Keratinocyte (primary cell): Measurements from ENCODE around the gene NCKAP5. TPM values are rescaled to one million over a fixed set of nuclear protein-coding genes. Genes with fewer than 3 reads are reported as not detected.

Experiments
- DNase-seq: peaks from one replicate; pipeline ENCODE4 v3.0.0-alpha.2; 2011; ENCODE audit warnings: low read depth, missing footprints, low spot score
- FAIRE-seq: peaks from 2 replicates; lab custom pipeline; 2011; peaks lifted over from hg19 to GRCh38; lab: Jason Lieb, UNC
- H2AFZ ChIP-seq: 2 replicates; pipeline ENCODE4 v1.6.0; 2012; ENCODE audit warnings: low read length, control low read depth, inconsistent platforms; ENCODE audit not compliant: control insufficient read depth
- H3K27ac ChIP-seq: 2 replicates; pipeline ENCODE4 v1.5.1; 2011; ENCODE audit warnings: low read length; ENCODE audit not compliant: control insufficient read depth, insufficient read depth
- H3K27me3 ChIP-seq: 3 replicates; pipeline ENCODE4 v1.6.0; 2011; ENCODE audit warnings: low read length; ENCODE audit not compliant: control insufficient read depth, insufficient read depth; ENCODE audit errors: extremely low read depth
- H3K36me3 ChIP-seq, 2 experiments: 2 replicates in 1 of 2; 3 replicates in 1 of 2; pipeline ENCODE4 v1.5.1; 2011; ENCODE audit warnings: low read length in 2 of 2, mild to moderate bottlenecking in 1 of 2; ENCODE audit not compliant: control insufficient read depth in 2 of 2, insufficient read depth in 2 of 2; ENCODE audit errors: extremely low read depth in 1 of 2
- H3K4me1 ChIP-seq: 3 replicates; pipeline ENCODE4 v1.5.1; 2011; ENCODE audit warnings: low read length; ENCODE audit not compliant: control insufficient read depth, insufficient read depth; ENCODE audit errors: extremely low read depth
- H3K4me2 ChIP-seq: 3 replicates; pipeline ENCODE4 v1.6.0; 2011; ENCODE audit warnings: low read depth, low read length; ENCODE audit not compliant: control insufficient read depth, insufficient read depth; ENCODE audit errors: extremely low read depth
- H3K4me3 ChIP-seq, 3 experiments: fragments of 200-600 bp in 1 of 3; sonication (generic) in 1 of 3; 2 replicates in 2 of 3; 3 replicates in 1 of 3; pipeline ENCODE4 v1.5.1; 2011 to 2016; ENCODE audit warnings: low read length in 3 of 3, mild to moderate bottlenecking in 3 of 3, control low read depth in 2 of 3, inconsistent platforms in 1 of 3, low read depth in 1 of 3, mixed read lengths in 1 of 3, mixed run types in 1 of 3, moderate library complexity in 1 of 3; ENCODE audit not compliant: control insufficient read depth in 2 of 3, insufficient read depth in 2 of 3; ENCODE audit errors: extremely low read depth in 1 of 3
- H3K79me2 ChIP-seq: 2 replicates; pipeline ENCODE4 v1.6.0; 2012; ENCODE audit warnings: low read length; ENCODE audit not compliant: control insufficient read depth, insufficient read depth
- H3K9ac ChIP-seq: 3 replicates; pipeline ENCODE4 v1.6.0; 2011; ENCODE audit warnings: low read length; ENCODE audit not compliant: control insufficient read depth, insufficient read depth; ENCODE audit errors: extremely low read depth
- H3K9me1 ChIP-seq: 3 replicates; pipeline ENCODE4 v1.6.0; 2011; ENCODE audit warnings: low read length; ENCODE audit not compliant: control insufficient read depth, insufficient read depth; ENCODE audit errors: extremely low read depth
- H3K9me3 ChIP-seq: 2 replicates; pipeline ENCODE4 v1.5.1; 2012; ENCODE audit warnings: low read depth, low read length; ENCODE audit not compliant: control insufficient read depth
- H4K20me1 ChIP-seq: 3 replicates; pipeline ENCODE4 v1.6.0; 2011; ENCODE audit warnings: low read length; ENCODE audit not compliant: control insufficient read depth, insufficient read depth; ENCODE audit errors: extremely low read depth
- EZH2 ChIP-seq: IDR thresholded peaks from one replicate; pipeline ENCODE4 v1.6.1; 2012; ENCODE audit warnings: inconsistent platforms, mild to moderate bottlenecking, low read length, moderate library complexity
- dilution Hi-C: fragments of 300-500 bp; cut with MboI; formaldehyde crosslinking; loops from one replicate; pipeline ENCODE4 v1.7.0; 2020; ENCODE audit warnings: low sequenced_read_pairs; ENCODE audit not compliant: extremely low pct_ligation_motif_present
- polyA plus RNA-seq, 5 experiments: library from polyadenylated mRNA; depleted of rRNA in 3 of 5; stranded (reverse) in 3 of 5; stranded (forward) in 1 of 5; unstranded in 1 of 5; fragments of >200 nt; gene quantifications; 1 replicate in 1 of 5; 2 replicates in 3 of 5; 3 replicates in 1 of 5; pipeline versions ENCODE4 v1.2.1 to v1.2.3, GENCODE V29; 2011 to 2012; ENCODE audit warnings: missing spikeins in 2 of 5, low read depth in 1 of 5, low replicate concordance in 1 of 5
- TF ChIP-seq, protein P1 (sequence below), 3 experiments: IDR thresholded peaks in 1 of 3; conservative IDR thresholded peaks in 1 of 3; optimal IDR thresholded peaks in 1 of 3; 2 replicates in 2 of 3; 3 replicates in 1 of 3; pipeline versions ENCODE3 to v1.5.1; 2011; ENCODE audit warnings: low read length in 3 of 3, mild to moderate bottlenecking in 3 of 3, moderate library complexity in 2 of 3, control low read depth in 1 of 3, inconsistent platforms in 1 of 3; ENCODE audit not compliant: insufficient read depth in 2 of 3; ENCODE audit errors: extremely low read depth in 1 of 3

The NCKAP5 gene
- polyA plus RNA-seq, 1 donor (not counting 4 experiments of a cell fraction or from before 2014, with no cell fraction given), result 3.6 TPM

DNA sequence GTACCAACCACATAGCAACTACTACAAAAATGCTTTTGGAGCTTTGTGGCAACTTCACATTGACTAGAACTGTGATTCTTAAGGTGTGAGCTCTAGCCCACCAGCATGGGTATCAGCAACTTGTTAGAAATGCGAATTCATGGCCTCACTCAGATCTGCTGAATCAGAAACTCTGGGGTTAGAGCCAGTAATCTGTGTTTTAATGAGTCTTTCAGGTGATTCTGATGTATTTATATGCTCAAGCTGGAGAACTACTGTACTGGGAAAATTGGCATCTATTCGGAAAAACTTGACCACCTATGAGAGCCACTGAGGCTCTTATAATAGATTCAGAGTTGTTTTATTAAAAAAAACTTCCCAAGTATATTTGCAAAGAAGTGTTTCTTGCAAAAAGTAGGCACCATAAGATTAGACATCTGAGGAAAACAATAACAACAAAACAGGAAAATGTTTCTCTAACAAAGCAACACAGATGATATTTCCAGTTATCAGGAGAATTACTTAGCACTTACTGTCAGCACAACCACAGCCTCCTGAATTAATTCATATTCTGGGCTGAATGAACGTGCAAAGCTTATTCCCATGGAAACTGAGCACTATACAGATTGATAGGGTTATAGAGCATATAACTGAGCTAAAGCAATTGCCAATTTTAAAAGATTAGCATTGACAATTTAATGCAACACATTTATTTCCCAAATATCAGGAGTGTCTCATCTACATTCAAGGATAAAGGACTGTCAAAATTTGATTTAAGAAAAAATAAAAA, 71.6 kb downstream of the NCKAP5 start:
- Histone ChIP-seq H3K27ac (no peak overlapping the region), H3K4me3 (no peak overlapping the region), H3K27me3 (no peaks in the 10 kb centered on the region), H3K4me1 (peaks cover 11% of the 10 kb centered on the region), H3K9me3 (no peaks in the 10 kb centered on the region), H3K4me2 (no peak overlapping the region), H3K79me2 (no peaks in the 10 kb centered on the region), H3K36me3 (no peaks in the 10 kb centered on the region), H2AFZ (no peak overlapping the region), H3K9me1 (no peaks in the 10 kb centered on the region), H3K9ac (no peak overlapping the region), H4K20me1 (no peaks in the 10 kb centered on the region)
- no peak for TF ChIP-seq EZH2
- TF ChIP-seq, protein P1, sequence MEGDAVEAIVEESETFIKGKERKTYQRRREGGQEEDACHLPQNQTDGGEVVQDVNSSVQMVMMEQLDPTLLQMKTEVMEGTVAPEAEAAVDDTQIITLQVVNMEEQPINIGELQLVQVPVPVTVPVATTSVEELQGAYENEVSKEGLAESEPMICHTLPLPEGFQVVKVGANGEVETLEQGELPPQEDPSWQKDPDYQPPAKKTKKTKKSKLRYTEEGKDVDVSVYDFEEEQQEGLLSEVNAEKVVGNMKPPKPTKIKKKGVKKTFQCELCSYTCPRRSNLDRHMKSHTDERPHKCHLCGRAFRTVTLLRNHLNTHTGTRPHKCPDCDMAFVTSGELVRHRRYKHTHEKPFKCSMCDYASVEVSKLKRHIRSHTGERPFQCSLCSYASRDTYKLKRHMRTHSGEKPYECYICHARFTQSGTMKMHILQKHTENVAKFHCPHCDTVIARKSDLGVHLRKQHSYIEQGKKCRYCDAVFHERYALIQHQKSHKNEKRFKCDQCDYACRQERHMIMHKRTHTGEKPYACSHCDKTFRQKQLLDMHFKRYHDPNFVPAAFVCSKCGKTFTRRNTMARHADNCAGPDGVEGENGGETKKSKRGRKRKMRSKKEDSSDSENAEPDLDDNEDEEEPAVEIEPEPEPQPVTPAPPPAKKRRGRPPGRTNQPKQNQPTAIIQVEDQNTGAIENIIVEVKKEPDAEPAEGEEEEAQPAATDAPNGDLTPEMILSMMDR (optimal IDR thresholded peaks at IDR 0.05 in 1 of 3, IDR thresholded peaks at IDR 0.05 in 1 of 3, conservative IDR thresholded peaks at IDR 0.05 in 1 of 3; ENCODE audit: extremely low read depth in 1 of 3, insufficient read depth in 2 of 3, low read length in 3 of 3), result no peak
- DNase-seq (no peak), FAIRE-seq (no peak)
- dilution Hi-C loops, result no loop called here

DNA sequence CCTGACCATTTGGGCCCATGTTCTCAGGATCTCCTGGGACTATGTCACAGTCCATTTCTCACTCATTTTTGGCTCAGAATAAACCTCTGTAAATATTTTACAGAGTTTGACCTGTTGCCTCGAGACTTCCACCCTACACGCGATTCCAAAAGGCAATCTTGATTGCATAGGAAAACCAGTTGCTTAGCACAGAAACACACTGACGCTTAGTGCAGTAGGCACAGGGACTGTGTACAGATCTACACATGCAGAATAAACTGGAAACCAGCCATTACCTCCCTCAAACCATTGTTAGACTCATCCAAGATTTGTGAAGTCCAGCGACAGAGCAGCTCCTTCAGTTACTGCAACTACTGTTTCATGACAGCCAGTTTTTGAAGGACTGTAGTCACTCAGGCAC, 73.0 kb downstream of the NCKAP5 start:
- Histone ChIP-seq H3K4me3 (no peak overlapping the region), H3K9ac (no peak overlapping the region), H3K4me2 (no peak overlapping the region), H3K36me3 (no peaks in the 10 kb centered on the region), H3K9me1 (no peaks in the 10 kb centered on the region), H3K79me2 (no peaks in the 10 kb centered on the region), H3K4me1 (peaks cover 10% of the 10 kb centered on the region), H3K27me3 (no peaks in the 10 kb centered on the region), H3K9me3 (no peaks in the 10 kb centered on the region), H2AFZ (no peak overlapping the region), H4K20me1 (no peaks in the 10 kb centered on the region), H3K27ac (no peak overlapping the region)
- dilution Hi-C loops, result no loop called here
- DNase-seq (no peak), FAIRE-seq (no peak)
- TF ChIP-seq, protein P1 (optimal IDR thresholded peaks at IDR 0.05 in 1 of 3, IDR thresholded peaks at IDR 0.05 in 1 of 3, conservative IDR thresholded peaks at IDR 0.05 in 1 of 3; ENCODE audit: extremely low read depth in 1 of 3, insufficient read depth in 2 of 3, low read length in 3 of 3), result no peak
- TF ChIP-seq EZH2, result no peak
